C4-2B (cell line): ENCODE measurements around the gene GABBR1.

Experiments
- H3K27ac ChIP-seq: fragments of 450-650 bp; 2 replicates; pipeline ENCODE4 v1.5.1; 2017
- CTCF ChIP-seq: fragments of 450-650 bp; conservative IDR thresholded peaks from 2 replicates; pipeline ENCODE4 v1.5.1; 2017; ENCODE audit warnings: mild to moderate bottlenecking
- ZFX ChIP-seq: fragments of 450-650 bp; IDR thresholded peaks from 2 replicates; pipeline ENCODE4 v1.6.1; 2017

GABBR1 gene

GRCh38 chr6:29563435-29563965, 69.5 kb downstream of the GABBR1 start:
- H3K27ac ChIP-seq: no peak overlapping the region
- TF ChIP-seq ZFX (no peak), CTCF (no peak)

GRCh38 chr6:29561606-29562181, 71.3 kb downstream of the GABBR1 start:
- TF ChIP-seq ZFX: no peak
- no peak for TF ChIP-seq CTCF
- no peak overlapping the region for H3K27ac ChIP-seq

- H3K27ac ChIP-seq: no peak overlapping the region
- TF ChIP-seq CTCF (no peak), ZFX (no peak)
Observed at GRCh38 chr6:29561091-29561490, 71.9 kb downstream of the GABBR1 start.

- TF ChIP-seq CTCF (no peak), ZFX (no peak)
- no peak within 1 kb of the TSS for H3K27ac ChIP-seq
Observed at GRCh38 chr6:29559524-29560287, 73.3 kb downstream of the GABBR1 start, which contains the start of gene UBD. TSS of gene UBD (minus strand) at chr6:29559732. CDS start at chr6:29559701, 31 bp downstream.

- TF ChIP-seq ZFX (no peak), CTCF (no peak)
- no peak overlapping the region for H3K27ac ChIP-seq
Observed at GRCh38 chr6:29558439-29559079, 74.4 kb downstream of the GABBR1 start.

GRCh38 chr6:29557320-29557719, 75.7 kb downstream of the GABBR1 start:
- TF ChIP-seq CTCF: no peak
- TF ChIP-seq ZFX: no peak
- no peak overlapping the region for H3K27ac ChIP-seq

- H3K27ac ChIP-seq: no peak overlapping the region
- TF ChIP-seq CTCF (no peak), ZFX (no peak)
Observed at GRCh38 chr6:29554764-29555163, 78.2 kb downstream of the GABBR1 start.
